Endothelial cell of umbilical vein (primary cell): ENCODE measurements around the gene HMGN2. TPM values are rescaled to one million over a fixed set of nuclear protein-coding genes. Genes with fewer than 3 reads are reported as not detected.

Experiments
- BruUV-seq: library from RNA; stranded (reverse); fragments of 400-500 nt; replicated peaks from 2 replicates; lab custom pipeline; 2021; lab: Mats Ljungman, UMichigan
- CTCF ChIA-PET: fragments of 300-600, 350-600 bp; sonication (Branson Sonifier 250); formaldehyde crosslinking; loops from one replicate; lab custom pipeline; 2021; ENCODE audit warnings: antibody characterized with exemption, inconsistent platforms; lab: Charles Lee
- POLR2A ChIA-PET: fragments of 300-600, 350-600 bp; sonication (Branson Sonifier 250); formaldehyde crosslinking; loops from one replicate; lab custom pipeline; 2021; ENCODE audit warnings: antibody characterized with exemption, inconsistent platforms; lab: Charles Lee
- DNase-seq: peaks from one replicate; pipeline ENCODE4 v3.0.0-alpha.2; 2011; ENCODE audit warnings: low read depth, low spot score
- FAIRE-seq: peaks from 2 replicates; lab custom pipeline; 2011; peaks lifted over from hg19 to GRCh38; lab: Jason Lieb, UNC
- H2AFZ ChIP-seq: 2 replicates; pipeline ENCODE4 v1.6.0; 2012; ENCODE audit warnings: low read depth, low read length, control low read depth, inconsistent platforms
- H3K27ac ChIP-seq: 2 replicates; pipeline ENCODE4 v1.5.1; 2011; ENCODE audit warnings: low read depth, mild to moderate bottlenecking, control low read depth, low read length, moderate library complexity; ENCODE audit not compliant: insufficient read depth
- H3K27me3 ChIP-seq, 2 experiments: 2 replicates each; pipeline versions ENCODE4 v1.6.0 to v1.6.1; 2011; ENCODE audit warnings: low read length in 2 of 2, mixed read lengths in 1 of 2; ENCODE audit not compliant: control insufficient read depth in 2 of 2, insufficient read depth in 2 of 2
- H3K36me3 ChIP-seq, 2 experiments: 2 replicates in 1 of 2; 3 replicates in 1 of 2; pipeline ENCODE4 v1.5.1; 2011; ENCODE audit warnings: low read length in 2 of 2, mild to moderate bottlenecking in 1 of 2, moderate library complexity in 1 of 2; ENCODE audit not compliant: control insufficient read depth in 2 of 2, insufficient read depth in 2 of 2; ENCODE audit errors: extremely low read depth in 1 of 2
- H3K4me1 ChIP-seq: 3 replicates; pipeline ENCODE4 v1.5.1; 2011; ENCODE audit warnings: mild to moderate bottlenecking, low read length; ENCODE audit not compliant: control insufficient read depth, insufficient read depth; ENCODE audit errors: extremely low read depth
- H3K4me2 ChIP-seq: 2 replicates; pipeline ENCODE4 v1.6.1; 2011; ENCODE audit warnings: low read length, control low read depth, mixed read lengths; ENCODE audit not compliant: insufficient read depth
- H3K4me3 ChIP-seq, 3 experiments: fragments of 200-600 bp in 1 of 3; sonication (generic), shearing (Covaris generic) in 1 of 3; replicated peaks in 1 of 3; 2 replicates each; pipeline ENCODE4 v1.5.1; 2011 to 2016; ENCODE audit warnings: control low read depth in 3 of 3, low read length in 3 of 3, mild to moderate bottlenecking in 2 of 3, inconsistent platforms in 1 of 3, low read depth in 1 of 3, moderate library complexity in 1 of 3; ENCODE audit not compliant: insufficient read depth in 1 of 3
- H3K79me2 ChIP-seq: 2 replicates; pipeline ENCODE4 v1.6.0; 2012; ENCODE audit warnings: low read length, inconsistent platforms; ENCODE audit not compliant: control insufficient read depth, insufficient read depth
- H3K9ac ChIP-seq: replicated peaks from 2 replicates; pipeline ENCODE3; 2011; ENCODE audit warnings: low read length, control low read depth; ENCODE audit not compliant: insufficient read depth; ENCODE audit errors: extremely low read depth
- H3K9me1 ChIP-seq: replicated peaks from 3 replicates; pipeline ENCODE4 v1.6.0; 2011; ENCODE audit warnings: mild to moderate bottlenecking, low read length; ENCODE audit not compliant: control insufficient read depth, insufficient read depth; ENCODE audit errors: extremely low read depth
- H3K9me3 ChIP-seq: replicated peaks from 2 replicates; pipeline ENCODE4 v1.5.1; 2012; ENCODE audit warnings: low read length, inconsistent platforms; ENCODE audit not compliant: control insufficient read depth, insufficient read depth
- H4K20me1 ChIP-seq: replicated peaks from 2 replicates; pipeline ENCODE3; 2011; ENCODE audit warnings: mild to moderate bottlenecking, low read length; ENCODE audit not compliant: control insufficient read depth, insufficient read depth; ENCODE audit errors: extremely low read depth
- EZH2 ChIP-seq: IDR thresholded peaks from 2 replicates; pipeline ENCODE4 v1.6.1; 2012; ENCODE audit warnings: borderline replicate concordance, low read depth, mild to moderate bottlenecking, moderate library complexity, low read length, inconsistent platforms; ENCODE audit not compliant: severe bottlenecking
- FOS ChIP-seq: IDR thresholded peaks from 2 replicates; pipeline ENCODE4 v1.6.1; 2011; ENCODE audit warnings: mild to moderate bottlenecking, low read length, moderate library complexity, borderline replicate concordance; ENCODE audit not compliant: insufficient read depth
- GATA2 ChIP-seq: IDR thresholded peaks from 2 replicates; pipeline ENCODE4 v1.7.0; 2011; ENCODE audit warnings: low read depth, mild to moderate bottlenecking, moderate library complexity, mixed read lengths, low read length; ENCODE audit not compliant: insufficient read length, insufficient read depth
- JUN ChIP-seq: IDR thresholded peaks from 2 replicates; pipeline ENCODE4 v1.6.1; 2011; ENCODE audit warnings: borderline replicate concordance, low read depth; ENCODE audit not compliant: insufficient read length, insufficient read depth
- MYC ChIP-seq: IDR thresholded peaks from one replicate; pipeline ENCODE4 v1.6.1; 2011; ENCODE audit warnings: mild to moderate bottlenecking, low read depth, low read length
- POLR2A ChIP-seq: IDR thresholded peaks from 2 replicates; pipeline ENCODE4 v1.6.1; 2012; ENCODE audit warnings: low read depth, mild to moderate bottlenecking, control low read depth, low read length
- POLR2AphosphoS5 ChIP-seq: IDR thresholded peaks from 2 replicates; pipeline ENCODE4 v1.6.1; 2012; ENCODE audit warnings: low read depth, mild to moderate bottlenecking, control low read depth, low read length, moderate library complexity; ENCODE audit not compliant: insufficient read depth
- dilution Hi-C: fragments of 300-500 bp; cut with MboI; formaldehyde crosslinking; loops from one replicate; pipeline ENCODE4 v1.15.0; 2019; ENCODE audit warnings: low sequenced_read_pairs; ENCODE audit not compliant: extremely low pct_ligation_motif_present
- intact Hi-C: fragments of 100-400 bp; cut with micrococcal nuclease; formaldehyde crosslinking; loops from one replicate; pipeline ENCODE4 v1.10.0; 2022
- polyA plus RNA-seq, 4 experiments: library from polyadenylated mRNA; depleted of rRNA in 3 of 4; stranded (reverse) in 3 of 4; unstranded in 1 of 4; fragments of >200 nt; gene quantifications; 2 replicates each; pipeline versions ENCODE4 v1.2.1 to v1.2.3, GENCODE V29; 2011 to 2012; ENCODE audit warnings: missing spikeins in 1 of 4
- total RNA-seq: library from RNA; stranded (reverse); gene quantifications from 2 replicates; pipeline ENCODE4 v1.2.3, GENCODE V29; 2021
- TF ChIP-seq, protein P1 (sequence below), 2 donors: IDR thresholded peaks; 1 replicate in 1 of 2; 2 replicates in 1 of 2; pipeline ENCODE4 v1.5.1; 2011; ENCODE audit warnings: low read length in 2 of 2, mild to moderate bottlenecking in 2 of 2, moderate library complexity in 2 of 2, control low read depth in 1 of 2, inconsistent platforms in 1 of 2, low read depth in 1 of 2; ENCODE audit not compliant: insufficient read depth in 1 of 2; ENCODE audit errors: extremely low read depth in 1 of 2
- TF ChIP-seq, protein P2 (sequence below): IDR thresholded peaks from 2 replicates; pipeline ENCODE4 v1.6.1; 2011; ENCODE audit not compliant: insufficient read depth, insufficient read length

Gene HMGN2
- total and polyA plus RNA-seq, 2 donors (not counting 3 experiments of a cell fraction or from before 2014, with no cell fraction given): 240 to 580 TPM

DNA sequence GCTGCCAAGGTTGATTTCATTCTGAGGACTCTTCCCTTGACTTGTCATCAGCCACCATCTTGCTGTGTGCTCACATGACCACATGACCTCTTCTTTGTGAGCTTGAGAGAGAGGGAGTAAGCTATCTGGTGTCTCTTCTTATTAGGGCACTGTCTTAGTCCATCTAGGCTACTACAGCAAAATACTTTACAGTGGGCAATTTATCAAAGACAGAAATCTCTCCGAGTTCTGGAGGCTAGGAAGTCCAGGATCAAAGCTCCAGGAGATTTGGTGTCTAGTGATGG is 45.5 kb downstream of the HMGN2 start:
- H3K4me1 ChIP-seq: no peaks in the 10 kb centered on the region
- H2AFZ ChIP-seq: no peak overlapping the region
- H3K27me3 ChIP-seq: peaks cover 6% of the 10 kb centered on the region in 2 experiments
- TF ChIP-seq FOS: no peak
- no peak for TF ChIP-seq EZH2
- TF ChIP-seq MYC: no peak
- no peak for TF ChIP-seq JUN
- no peak for TF ChIP-seq POLR2AphosphoS5
- TF ChIP-seq, protein P1, sequence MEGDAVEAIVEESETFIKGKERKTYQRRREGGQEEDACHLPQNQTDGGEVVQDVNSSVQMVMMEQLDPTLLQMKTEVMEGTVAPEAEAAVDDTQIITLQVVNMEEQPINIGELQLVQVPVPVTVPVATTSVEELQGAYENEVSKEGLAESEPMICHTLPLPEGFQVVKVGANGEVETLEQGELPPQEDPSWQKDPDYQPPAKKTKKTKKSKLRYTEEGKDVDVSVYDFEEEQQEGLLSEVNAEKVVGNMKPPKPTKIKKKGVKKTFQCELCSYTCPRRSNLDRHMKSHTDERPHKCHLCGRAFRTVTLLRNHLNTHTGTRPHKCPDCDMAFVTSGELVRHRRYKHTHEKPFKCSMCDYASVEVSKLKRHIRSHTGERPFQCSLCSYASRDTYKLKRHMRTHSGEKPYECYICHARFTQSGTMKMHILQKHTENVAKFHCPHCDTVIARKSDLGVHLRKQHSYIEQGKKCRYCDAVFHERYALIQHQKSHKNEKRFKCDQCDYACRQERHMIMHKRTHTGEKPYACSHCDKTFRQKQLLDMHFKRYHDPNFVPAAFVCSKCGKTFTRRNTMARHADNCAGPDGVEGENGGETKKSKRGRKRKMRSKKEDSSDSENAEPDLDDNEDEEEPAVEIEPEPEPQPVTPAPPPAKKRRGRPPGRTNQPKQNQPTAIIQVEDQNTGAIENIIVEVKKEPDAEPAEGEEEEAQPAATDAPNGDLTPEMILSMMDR (IDR thresholded peaks at IDR 0.05; ENCODE audit: extremely low read depth in 1 of 2, insufficient read depth in 1 of 2, low read depth in 1 of 2, low read length in 2 of 2): no peak
- TF ChIP-seq GATA2: no peak
- TF ChIP-seq, protein P2, sequence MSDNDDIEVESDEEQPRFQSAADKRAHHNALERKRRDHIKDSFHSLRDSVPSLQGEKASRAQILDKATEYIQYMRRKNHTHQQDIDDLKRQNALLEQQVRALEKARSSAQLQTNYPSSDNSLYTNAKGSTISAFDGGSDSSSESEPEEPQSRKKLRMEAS: no peak
- no peak for TF ChIP-seq POLR2A
- no peak overlapping the region for H3K9ac ChIP-seq
- CTCF ChIA-PET: interaction anchor here (0.7 to 2.5 kb wide), 4 partner anchors 10 to 234 kb away, joined by 4 to 11 read pairs (median 7); no protein-coding TSS in a partner anchor
- no peak overlapping the region for H3K4me3 ChIP-seq
- no peaks in the 10 kb centered on the region for H3K9me3 ChIP-seq
- intact Hi-C loops: no loop called here
- dilution Hi-C loops: no loop called here
- DNase-seq (no peak), FAIRE-seq (no peak)
- no peak overlapping the region for H3K4me2 ChIP-seq
- H3K9me1 ChIP-seq: no peaks in the 10 kb centered on the region
- H4K20me1 ChIP-seq: no peaks in the 10 kb centered on the region
- POLR2A ChIA-PET: no interaction called here
- no peaks in the 10 kb centered on the region for H3K36me3 ChIP-seq
- no peaks in the 10 kb centered on the region for H3K79me2 ChIP-seq
- BruUV-seq: no TSS peak
- H3K27ac ChIP-seq: no peak overlapping the region
